22Rv1 (cell line): ENCODE results near the gene LIPT1.

Experiments
- ZFX ChIP-seq: fragments of 450-650 bp; IDR thresholded peaks from 2 replicates; pipeline ENCODE4 v1.6.1; 2017; ENCODE audit warnings: antibody characterized with exemption, borderline replicate concordance
- TF ChIP-seq, protein P1 (sequence below): fragments of 450-650 bp; IDR thresholded peaks from 2 replicates; pipeline ENCODE4 v1.5.1; 2017; ENCODE audit warnings: mild to moderate bottlenecking

GRCh38 chr2:99141110-99142108, 13.4 kb upstream of the LIPT1 start, which contains the start of gene C2orf15:
- TF ChIP-seq, protein P1, sequence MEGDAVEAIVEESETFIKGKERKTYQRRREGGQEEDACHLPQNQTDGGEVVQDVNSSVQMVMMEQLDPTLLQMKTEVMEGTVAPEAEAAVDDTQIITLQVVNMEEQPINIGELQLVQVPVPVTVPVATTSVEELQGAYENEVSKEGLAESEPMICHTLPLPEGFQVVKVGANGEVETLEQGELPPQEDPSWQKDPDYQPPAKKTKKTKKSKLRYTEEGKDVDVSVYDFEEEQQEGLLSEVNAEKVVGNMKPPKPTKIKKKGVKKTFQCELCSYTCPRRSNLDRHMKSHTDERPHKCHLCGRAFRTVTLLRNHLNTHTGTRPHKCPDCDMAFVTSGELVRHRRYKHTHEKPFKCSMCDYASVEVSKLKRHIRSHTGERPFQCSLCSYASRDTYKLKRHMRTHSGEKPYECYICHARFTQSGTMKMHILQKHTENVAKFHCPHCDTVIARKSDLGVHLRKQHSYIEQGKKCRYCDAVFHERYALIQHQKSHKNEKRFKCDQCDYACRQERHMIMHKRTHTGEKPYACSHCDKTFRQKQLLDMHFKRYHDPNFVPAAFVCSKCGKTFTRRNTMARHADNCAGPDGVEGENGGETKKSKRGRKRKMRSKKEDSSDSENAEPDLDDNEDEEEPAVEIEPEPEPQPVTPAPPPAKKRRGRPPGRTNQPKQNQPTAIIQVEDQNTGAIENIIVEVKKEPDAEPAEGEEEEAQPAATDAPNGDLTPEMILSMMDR, result no peak
- no peak for TF ChIP-seq ZFX
